IPS-NIHi7 (cell line): ENCODE data around the gene CPXM2.

Experiments
- DNase-seq: peaks from one replicate; pipeline ENCODE4 v3.0.0; 2012; ENCODE audit warnings: mixed read lengths; ENCODE audit errors: extremely low spot score

The CPXM2 gene

GRCh38 chr10:123797813-123798212 is 93.8 kb downstream of the CPXM2 start:
- peak; percentile 47 for DNase-seq

DNA sequence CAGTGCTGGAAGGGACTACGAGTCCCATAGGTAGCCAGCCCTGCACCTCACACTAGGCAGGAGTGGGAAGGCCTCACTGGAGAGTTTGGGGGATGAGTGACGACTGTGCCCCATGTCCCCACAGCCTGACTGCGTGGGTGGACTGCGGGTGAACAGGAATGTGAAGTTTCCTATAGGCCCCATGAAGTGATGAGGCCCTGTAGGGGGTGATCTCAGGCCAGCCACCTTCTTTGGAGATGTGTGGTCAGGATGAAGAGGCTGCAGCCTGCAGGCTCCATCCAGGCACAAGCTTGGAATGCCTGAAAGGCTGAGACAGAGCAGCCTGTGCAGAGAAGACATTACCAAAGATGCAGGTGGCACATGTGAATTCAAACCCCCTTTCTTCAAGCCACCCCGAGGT is 94.9 kb downstream of the CPXM2 start:
- DNase-seq, result no peak

DNA sequence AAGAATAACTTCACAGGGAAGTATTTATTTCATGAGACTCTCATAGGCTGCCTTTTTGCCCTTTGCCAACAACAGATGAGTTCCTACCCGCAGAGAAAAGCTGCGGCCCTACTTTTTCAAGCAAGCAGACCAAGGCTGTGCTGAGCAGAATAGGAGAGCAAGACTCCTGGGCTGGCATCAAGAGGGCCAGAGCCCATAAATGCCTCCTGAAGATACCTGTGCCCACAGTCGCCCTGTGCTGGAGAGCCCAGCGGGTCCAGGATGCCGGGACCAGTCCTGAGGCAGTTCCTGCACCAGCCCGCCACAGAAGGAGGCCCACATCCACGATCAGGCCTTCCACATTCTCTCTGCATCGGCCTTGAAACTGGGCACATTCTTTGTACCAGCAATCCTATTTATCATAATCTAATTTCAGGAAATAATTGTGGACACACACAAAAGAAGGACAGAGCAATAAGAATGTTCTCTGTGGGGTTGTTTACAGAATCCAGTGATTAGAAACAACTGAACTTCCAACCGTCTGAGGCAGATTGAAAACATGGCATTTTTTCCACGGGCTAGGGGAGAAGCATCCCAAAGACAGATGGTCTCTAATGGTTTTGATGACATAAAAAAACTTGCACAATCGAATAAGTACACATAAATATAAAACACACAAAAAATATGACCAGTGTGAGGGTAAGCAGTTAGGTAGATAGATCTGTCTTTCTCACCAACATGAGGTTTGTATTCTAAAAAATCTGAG is 95.6 kb downstream of the CPXM2 start:
- no peak for DNase-seq

DNA sequence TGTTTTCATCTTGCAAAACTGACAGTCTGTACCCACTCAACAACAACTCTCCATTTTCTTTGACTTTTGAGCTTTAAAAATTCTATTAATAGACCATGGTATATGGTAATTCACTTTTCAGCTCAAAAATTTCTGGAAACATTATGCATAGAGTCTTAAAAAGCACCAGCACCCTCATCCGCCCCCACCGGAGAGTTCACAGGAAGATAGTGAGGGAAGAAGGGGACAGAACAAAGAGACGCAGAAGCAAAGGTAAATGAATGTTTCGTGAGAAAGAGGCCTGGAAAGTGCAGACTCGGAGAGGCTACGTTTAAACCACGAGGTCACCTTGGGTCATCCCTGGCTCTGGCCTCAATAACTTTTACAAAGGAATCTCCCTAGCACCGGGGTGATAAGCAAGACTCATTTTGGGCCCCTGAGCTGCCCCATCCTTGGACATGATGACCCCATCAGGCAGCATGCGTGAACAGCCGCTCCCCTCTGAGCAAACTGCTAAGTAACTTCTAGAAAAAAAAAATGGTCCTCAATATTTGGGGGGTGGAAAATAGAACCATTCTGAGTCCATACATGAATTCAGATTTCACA is 96.3 kb downstream of the CPXM2 start:
- no peak for DNase-seq

DNA sequence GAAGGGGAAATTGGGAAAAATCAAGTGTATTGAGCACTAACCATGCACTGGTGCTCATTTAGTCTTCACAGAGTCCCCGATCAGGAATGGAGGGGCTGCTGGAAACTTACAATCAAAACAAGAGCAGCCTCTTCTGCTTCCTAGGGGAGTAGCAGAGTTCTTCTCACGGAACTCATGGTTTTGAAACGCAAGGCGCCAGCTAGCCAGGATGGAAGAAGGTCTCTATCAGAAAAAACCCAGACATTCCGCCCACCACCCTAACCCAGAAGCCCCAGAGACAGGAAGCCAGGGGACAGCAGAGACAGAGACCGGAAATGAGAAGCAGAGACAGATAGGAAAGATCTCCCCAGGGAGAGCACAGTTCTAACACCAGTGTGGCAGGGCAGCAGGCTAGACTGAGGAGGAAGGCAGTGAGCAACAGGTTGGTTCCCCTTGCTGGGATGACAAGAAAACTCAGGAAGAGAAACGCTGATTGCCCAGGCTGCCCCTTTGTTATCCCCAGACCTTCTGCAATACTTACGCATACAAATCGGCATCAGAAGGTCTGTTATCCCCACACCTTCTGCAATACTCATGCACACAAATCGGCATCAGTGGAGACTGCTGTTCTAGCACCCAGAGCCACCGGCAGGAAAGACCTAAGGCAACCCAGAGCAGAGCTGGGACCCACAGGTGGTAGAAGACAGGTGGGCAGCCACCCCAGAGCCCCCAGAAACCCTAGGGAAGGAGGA is 99.2 kb downstream of the CPXM2 start:
- DNase-seq, result no peak

DNA sequence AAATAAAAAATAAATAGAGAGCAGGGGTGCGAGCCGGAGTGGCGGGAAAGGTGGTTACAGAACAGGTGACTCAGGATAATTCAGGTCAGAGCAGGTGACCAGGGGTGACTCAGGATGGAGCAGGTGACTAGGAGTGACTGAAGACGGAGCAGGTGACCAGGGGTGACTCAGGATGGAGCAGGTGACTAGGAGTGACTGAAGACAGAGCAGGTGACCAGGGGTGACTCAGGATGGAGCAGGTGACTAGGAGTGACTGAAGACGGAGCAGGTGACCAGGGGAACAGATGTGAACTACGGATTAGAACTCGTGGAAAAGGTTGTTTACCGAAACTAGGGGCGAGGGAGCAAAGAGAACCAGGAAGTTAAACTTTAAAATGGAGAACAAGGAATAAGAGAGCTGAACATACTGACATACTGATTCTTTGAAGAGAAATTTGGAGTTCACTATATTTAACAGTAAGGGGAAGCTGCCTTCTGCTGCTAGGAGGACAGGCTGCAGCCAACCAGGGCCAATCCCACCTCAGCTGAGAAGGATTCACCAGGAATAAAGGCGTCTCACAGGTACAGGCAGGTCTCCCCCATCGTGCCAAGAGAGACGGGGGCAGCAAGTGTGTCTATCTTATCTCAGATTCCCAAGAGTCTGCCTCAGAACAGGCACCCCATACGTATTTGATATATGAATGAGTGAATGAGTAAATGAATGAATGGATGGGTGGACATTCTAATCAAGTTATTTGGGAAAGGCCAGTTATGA is 101.3 kb downstream of the CPXM2 start:
- no peak for DNase-seq

- DNase-seq, result no peak
Measured at GRCh38 chr10:123788981-123789380, 102.6 kb downstream of the CPXM2 start.

- no peak for DNase-seq
Measured at GRCh38 chr10:123787566-123787965, 104.0 kb downstream of the CPXM2 start.

GRCh38 chr10:123786896-123787295 is 104.7 kb downstream of the CPXM2 start:
- no peak for DNase-seq

DNA sequence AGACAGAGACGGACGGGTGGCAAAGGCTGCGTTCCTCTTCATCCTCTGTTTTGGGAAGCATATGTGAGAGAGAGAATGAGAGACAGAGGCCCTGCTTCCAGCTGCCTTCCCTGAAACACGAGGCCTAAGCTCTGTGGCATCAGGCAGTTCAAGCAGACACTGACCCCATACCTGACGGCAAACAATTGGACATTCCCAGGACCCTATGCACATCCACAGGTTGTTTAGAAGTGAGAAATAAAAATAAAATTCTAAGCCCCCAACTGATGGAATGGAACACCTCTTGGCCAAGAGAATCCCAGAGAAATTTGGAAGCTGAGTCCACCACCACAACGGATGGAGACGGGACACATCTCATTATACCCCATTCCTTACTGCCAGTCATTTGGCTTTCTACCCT is 105.3 kb downstream of the CPXM2 start:
- no peak for DNase-seq

GRCh38 chr10:123784646-123785045 is 107.0 kb downstream of the CPXM2 start:
- DNase-seq, result no peak

GRCh38 chr10:123784216-123784615 is 107.4 kb downstream of the CPXM2 start:
- no peak for DNase-seq

DNA sequence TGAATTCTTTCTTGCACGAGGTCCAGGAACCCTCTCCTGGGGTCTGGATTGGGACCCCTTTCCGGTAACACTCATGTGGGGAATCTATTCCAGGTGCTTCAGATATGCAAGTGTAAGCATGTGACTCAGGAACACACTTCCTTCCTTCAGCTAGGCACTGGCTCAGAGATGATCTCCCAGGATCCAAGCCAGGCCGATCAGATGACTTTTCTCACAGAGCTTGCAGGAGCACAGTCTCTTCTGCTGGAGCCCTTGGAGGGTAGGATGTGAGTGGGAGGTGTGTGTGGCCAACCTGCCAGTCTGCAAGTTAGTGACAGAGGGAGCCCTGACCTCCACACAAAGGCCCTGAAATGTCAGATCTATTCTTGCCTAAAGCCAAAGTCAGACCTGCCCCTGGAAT is 108.3 kb downstream of the CPXM2 start:
- no peak for DNase-seq

GRCh38 chr10:123782549-123782948 is 109.1 kb downstream of the CPXM2 start:
- no peak for DNase-seq

DNA sequence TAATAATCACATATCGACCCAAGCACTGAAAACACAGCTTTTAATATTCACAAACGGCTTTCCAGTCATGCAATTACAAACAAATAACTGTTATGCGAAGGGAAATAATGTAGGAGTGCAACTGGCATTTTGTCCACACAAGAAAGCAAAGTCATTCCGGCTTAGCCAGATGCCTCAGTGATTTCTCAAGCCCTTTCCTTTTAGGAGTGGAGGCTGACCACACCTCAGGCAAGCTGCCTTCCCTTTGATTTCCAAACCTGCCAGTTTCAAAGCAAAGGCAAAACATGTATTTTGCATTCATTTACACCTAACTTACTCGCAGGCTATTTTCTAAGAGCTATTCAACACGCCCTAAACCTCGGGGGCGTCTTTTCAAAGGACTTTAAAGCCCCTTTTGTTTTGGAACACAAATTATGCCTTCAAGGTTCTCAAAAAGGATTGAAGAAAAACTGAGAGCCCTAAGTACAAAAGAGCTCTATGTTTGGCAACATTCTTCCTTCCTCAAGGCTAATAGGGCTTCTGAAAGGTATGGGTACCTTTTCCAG is 109.6 kb downstream of the CPXM2 start:
- no peak for DNase-seq

GRCh38 chr10:123781324-123781900 is 110.2 kb downstream of the CPXM2 start:
- DNase-seq, result no peak

GRCh38 chr10:123778719-123779517 is 112.7 kb downstream of the CPXM2 start:
- DNase-seq, result no peak

DNA sequence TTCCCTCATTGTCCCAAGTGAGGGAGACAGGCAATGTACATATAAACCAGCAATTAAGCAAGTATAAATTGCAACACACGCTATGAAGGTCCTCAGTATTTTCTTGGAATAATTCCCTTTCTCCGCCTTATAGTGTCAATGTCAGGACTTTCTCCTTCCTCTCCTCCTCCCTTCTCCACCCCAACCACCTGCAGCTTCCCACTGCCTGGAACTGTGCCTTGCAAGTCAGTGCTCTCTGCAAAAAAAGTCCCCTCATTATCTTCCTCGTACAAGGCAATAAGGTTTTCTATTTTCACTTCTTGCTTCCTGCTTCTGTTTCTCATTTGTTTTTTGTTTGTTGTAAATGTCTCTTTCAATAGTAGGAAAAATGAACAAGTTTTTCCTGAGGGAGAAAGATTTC is 113.7 kb downstream of the CPXM2 start:
- DNase-seq, result no peak

DNA sequence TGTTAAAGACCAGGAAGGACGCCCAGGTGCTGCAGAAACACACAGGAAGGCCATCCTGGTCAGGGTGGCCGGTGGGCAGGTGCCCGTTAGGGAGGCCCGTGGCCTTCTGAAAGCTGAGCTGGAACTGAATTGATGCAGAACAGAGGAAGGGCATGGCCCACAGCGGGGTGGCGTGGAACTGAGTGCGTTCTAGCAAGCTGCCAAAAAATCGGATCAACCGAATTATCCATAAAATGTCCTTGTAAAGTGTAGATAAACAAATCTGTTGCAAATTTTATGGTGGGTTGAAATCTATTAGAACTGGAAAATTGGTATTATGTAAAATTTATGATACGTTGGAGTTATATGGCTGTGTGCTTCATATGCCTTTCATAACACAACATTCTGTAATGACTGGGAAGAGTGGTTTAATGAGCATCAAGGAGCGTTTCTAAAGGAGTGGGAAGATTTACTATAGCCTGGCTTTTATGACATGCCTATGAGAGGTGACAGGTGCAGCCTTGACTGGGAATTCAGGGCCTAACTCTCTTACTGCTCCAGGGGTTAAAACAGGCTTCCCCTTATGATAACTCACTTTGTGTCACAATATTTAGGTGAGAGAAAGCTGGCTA is 117.4 kb downstream of the CPXM2 start:
- DNase-seq, result no peak
